Omental fat pad (tissue), 4 donors: ENCODE measurements around the gene CABLES2. TPM values are rescaled to one million over a fixed set of nuclear protein-coding genes. Genes with fewer than 3 reads are reported as not detected.

Experiments used
- ATAC-seq: fragments of 150-250 bp; one replicate; pipeline ENCODE4 v1.9.1; 2016; ENCODE audit warnings: mild to moderate bottlenecking, moderate library complexity; ENCODE audit not compliant: low FRiP score
- DNase-seq: peaks from one replicate; pipeline ENCODE4 v3.0.0-alpha.2; 2019; ENCODE audit warnings: low spot score
- total RNA-seq, 4 donors: library from RNA; depleted of rRNA; stranded (reverse); fragments of >200 nt; gene quantifications; one replicate each; pipeline ENCODE4 v1.1.0, GENCODE V29; 2016
- TF ChIP-seq, protein P1 (sequence below), 3 donors: fragments of 450-650 bp; IDR thresholded peaks; one replicate each; pipeline ENCODE4 v1.5.1; 2016 to 2017; ENCODE audit warnings: antibody characterized with exemption in 3 of 3, mild to moderate bottlenecking in 3 of 3, moderate library complexity in 2 of 3

CABLES2 gene
- total RNA-seq, 4 donors from 2014 or later = 1.5 to 2.8 (median 2.5) TPM

DNA sequence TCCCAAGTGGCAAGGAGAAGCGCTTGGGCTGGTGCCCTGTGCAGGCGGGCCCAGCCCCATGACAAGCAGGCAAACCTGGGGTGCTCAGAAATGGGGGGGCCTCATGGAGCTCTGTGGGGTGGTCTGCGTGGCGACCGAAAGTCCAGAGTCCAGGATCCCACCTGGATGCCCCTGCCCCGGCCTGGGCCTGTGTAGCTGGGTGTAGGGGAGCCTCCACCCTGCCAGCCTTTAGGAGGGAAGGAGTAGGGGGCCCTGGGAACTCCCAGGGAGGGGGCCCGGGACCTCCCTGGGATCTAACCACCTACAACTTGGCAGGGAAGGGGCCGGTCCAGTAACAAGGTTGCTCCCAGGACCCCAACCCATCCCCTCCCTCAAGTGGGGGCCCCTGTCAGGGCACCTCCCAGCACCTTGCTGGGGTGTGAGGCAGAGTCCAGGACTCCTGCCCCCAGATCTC, 35.5 kb downstream of the CABLES2 start:
- DNase-seq (no peak), ATAC-seq (no peak)
- TF ChIP-seq, protein P1, sequence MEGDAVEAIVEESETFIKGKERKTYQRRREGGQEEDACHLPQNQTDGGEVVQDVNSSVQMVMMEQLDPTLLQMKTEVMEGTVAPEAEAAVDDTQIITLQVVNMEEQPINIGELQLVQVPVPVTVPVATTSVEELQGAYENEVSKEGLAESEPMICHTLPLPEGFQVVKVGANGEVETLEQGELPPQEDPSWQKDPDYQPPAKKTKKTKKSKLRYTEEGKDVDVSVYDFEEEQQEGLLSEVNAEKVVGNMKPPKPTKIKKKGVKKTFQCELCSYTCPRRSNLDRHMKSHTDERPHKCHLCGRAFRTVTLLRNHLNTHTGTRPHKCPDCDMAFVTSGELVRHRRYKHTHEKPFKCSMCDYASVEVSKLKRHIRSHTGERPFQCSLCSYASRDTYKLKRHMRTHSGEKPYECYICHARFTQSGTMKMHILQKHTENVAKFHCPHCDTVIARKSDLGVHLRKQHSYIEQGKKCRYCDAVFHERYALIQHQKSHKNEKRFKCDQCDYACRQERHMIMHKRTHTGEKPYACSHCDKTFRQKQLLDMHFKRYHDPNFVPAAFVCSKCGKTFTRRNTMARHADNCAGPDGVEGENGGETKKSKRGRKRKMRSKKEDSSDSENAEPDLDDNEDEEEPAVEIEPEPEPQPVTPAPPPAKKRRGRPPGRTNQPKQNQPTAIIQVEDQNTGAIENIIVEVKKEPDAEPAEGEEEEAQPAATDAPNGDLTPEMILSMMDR (IDR thresholded peaks at IDR 0.05) = no peak

DNA sequence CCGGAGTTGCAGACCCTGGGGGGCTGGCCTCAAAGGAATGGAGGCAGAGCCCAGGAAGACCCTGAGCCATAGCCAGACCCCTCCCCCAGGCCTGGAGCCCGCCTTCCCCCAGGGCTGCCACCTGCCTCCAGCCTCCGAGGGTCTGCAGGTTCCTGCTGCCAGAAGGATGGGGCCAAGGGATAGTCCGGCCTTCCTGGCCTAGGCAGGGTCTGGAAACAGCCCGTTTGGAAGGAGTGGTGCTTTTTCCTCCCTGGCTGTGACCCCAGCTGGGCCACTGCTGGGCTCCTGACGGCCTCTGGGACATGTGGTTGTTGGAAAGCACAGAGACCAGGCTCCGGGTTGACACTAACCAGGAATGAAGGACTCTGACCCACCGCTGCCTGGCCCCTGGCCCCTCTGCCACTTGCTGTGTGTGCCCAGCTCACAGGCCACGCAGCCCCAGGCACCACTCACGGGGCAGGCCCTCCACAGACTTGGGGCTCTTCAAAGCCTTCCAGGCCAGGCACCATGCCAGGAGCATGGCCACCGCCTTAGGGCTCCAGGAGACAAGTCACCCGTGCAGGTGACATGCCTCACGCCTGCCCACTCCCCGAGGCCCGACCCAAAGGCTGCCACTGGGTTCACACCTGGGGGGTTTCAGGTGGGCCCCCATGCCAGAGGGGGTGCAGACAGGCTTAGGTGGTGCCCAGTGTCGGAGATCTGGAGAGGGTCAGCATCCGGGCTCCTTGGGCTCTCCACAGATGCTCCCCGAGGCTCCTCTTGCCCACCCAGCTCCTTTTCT, 36.1 kb downstream of the CABLES2 start:
- ATAC-seq (no peak), DNase-seq (no peak)
- TF ChIP-seq, protein P1 (IDR thresholded peaks at IDR 0.05) = no peak

DNA sequence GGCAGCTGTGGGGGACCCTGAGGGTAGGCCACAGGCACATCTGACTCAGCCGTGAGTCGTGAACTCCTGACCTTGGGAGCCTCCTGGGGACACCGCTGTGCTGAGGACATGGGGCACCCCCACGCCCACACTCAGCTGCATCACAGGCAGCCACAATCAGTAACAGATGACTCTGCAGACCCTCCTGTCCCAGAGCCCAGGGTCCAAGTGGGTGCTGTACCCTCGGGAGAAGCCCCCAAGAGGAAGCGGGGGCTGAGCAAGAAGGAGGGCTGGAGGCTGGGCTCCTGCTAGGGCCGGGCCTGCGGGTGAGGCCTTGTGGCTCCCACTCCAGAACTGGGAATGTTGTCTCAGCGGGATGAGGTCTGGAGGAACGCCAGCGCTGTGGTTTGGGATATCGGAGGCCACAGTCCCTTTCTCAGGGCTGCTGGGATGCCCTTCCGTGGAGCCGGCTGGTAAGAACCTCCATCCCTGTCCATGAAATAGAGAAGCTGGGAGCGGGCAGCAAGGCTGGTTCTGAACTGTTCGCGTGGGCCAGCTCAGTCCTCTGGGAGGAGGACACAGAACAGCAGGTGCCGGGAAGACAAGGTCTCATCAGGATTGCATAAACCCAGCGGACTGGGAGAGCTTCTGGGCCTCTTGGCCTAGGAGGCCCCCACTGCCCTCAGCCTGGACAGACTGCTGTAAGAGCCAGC, 36.8 kb downstream of the CABLES2 start:
- no peak for DNase-seq
- TF ChIP-seq, protein P1 (IDR thresholded peaks at IDR 0.05) = no peak
- ATAC-seq = no peak

GRCh38 chr20:62369815-62370114, 37.3 kb downstream of the CABLES2 start:
- TF ChIP-seq, protein P1 (IDR thresholded peaks at IDR 0.05) = no peak
- ATAC-seq (no peak), DNase-seq (no peak)

GRCh38 chr20:62368976-62369814, 37.9 kb downstream of the CABLES2 start:
- ATAC-seq (peak; percentile 37), DNase-seq (no peak)
- TF ChIP-seq, protein P1 (IDR thresholded peaks at IDR 0.05) = no peak

GRCh38 chr20:62368392-62368975, 38.6 kb downstream of the CABLES2 start:
- DNase-seq (no peak), ATAC-seq (no peak)
- TF ChIP-seq, protein P1 (IDR thresholded peaks at IDR 0.05) = no peak
